MM.1S (cell line): ENCODE measurements around the gene CCDC192.

Experiments
- DNase-seq: peaks from one replicate; pipeline ENCODE4 v3.0.0-alpha.2; 2015
- H2AFZ ChIP-seq: fragments of 300-600 bp; sonication (generic); 2 replicates; pipeline ENCODE4 v1.6.0; 2016; ENCODE audit warnings: antibody characterized with exemption, low read length
- H3F3A ChIP-seq: fragments of 300-600 bp; sonication (generic); 2 replicates; pipeline ENCODE4 v1.6.1; 2016; ENCODE audit warnings: mild to moderate bottlenecking, antibody characterized with exemption, low read length, moderate library complexity, mixed read lengths; ENCODE audit not compliant: insufficient read depth
- H3K27ac ChIP-seq: fragments of 300-600 bp; sonication (generic); 2 replicates; pipeline ENCODE4 v1.5.1; 2016; ENCODE audit warnings: mild to moderate bottlenecking, low read length
- H3K27me3 ChIP-seq: fragments of 300-600 bp; sonication (generic); replicated peaks from 2 replicates; pipeline ENCODE4 v1.6.0; 2016; ENCODE audit warnings: low read length; ENCODE audit not compliant: insufficient read depth
- H3K36me3 ChIP-seq: fragments of 300-600 bp; sonication (generic); replicated peaks from 2 replicates; pipeline ENCODE4 v1.6.1; 2016; ENCODE audit warnings: mild to moderate bottlenecking, low read length, mixed read lengths; ENCODE audit not compliant: insufficient read depth
- H3K4me1 ChIP-seq: fragments of 300-600 bp; sonication (generic); 2 replicates; pipeline ENCODE4 v1.6.1; 2016; ENCODE audit warnings: low read length, mixed read lengths
- H3K4me2 ChIP-seq: fragments of 300-600 bp; sonication (generic); 2 replicates; pipeline ENCODE4 v1.6.0; 2016; ENCODE audit warnings: low read depth, low read length
- H3K4me3 ChIP-seq: fragments of 300-600 bp; sonication (generic); 2 replicates; pipeline ENCODE4 v1.5.1; 2016; ENCODE audit warnings: low read length, mixed read lengths
- H3K79me2 ChIP-seq: fragments of 300-600 bp; sonication (generic); 2 replicates; pipeline ENCODE4 v1.6.1; 2016; ENCODE audit warnings: mixed run types, low read length, mixed read lengths
- H3K9ac ChIP-seq: fragments of 300-600 bp; sonication (generic); 2 replicates; pipeline ENCODE4 v1.6.1; 2016; ENCODE audit warnings: low read length, mixed read lengths
- H3K9me2 ChIP-seq: fragments of 300-600 bp; sonication (generic); replicated peaks from 2 replicates; pipeline ENCODE4 v1.6.1; 2016; ENCODE audit warnings: mild to moderate bottlenecking, low read length, mixed read lengths; ENCODE audit not compliant: insufficient read depth
- H3K9me3 ChIP-seq: fragments of 300-600 bp; sonication (generic); replicated peaks from 2 replicates; pipeline ENCODE4 v1.6.1; 2016; ENCODE audit warnings: mild to moderate bottlenecking, low read length, mixed read lengths; ENCODE audit not compliant: insufficient read depth
- H4K20me1 ChIP-seq: fragments of 300-600 bp; sonication (generic); 2 replicates; pipeline ENCODE4 v1.6.1; 2016; ENCODE audit warnings: mild to moderate bottlenecking, low read length, moderate library complexity, mixed read lengths; ENCODE audit not compliant: insufficient read depth
- CTCF ChIP-seq: fragments of 300-600 bp; sonication (generic); IDR thresholded peaks from 2 replicates; pipeline ENCODE4 v1.5.1; 2016; ENCODE audit warnings: antibody characterized with exemption, low read length, mixed read lengths
- EZH2 ChIP-seq: fragments of 300-600 bp; sonication (generic); optimal IDR thresholded peaks from 2 replicates; pipeline ENCODE3; 2017; ENCODE audit warnings: low read depth, mild to moderate bottlenecking, antibody characterized with exemption, low read length, mixed read lengths
- EZH2phosphoT487 ChIP-seq: fragments of 300-600 bp; sonication (generic); IDR thresholded peaks from 2 replicates; pipeline ENCODE4 v1.6.1; 2018; ENCODE audit warnings: antibody characterized with exemption, low read length

CCDC192 gene

GRCh38 chr5:127947941-127948340 is 244.8 kb downstream of the CCDC192 start:
- TF ChIP-seq EZH2phosphoT487 (no peak), EZH2 (no peak), CTCF (no peak)
- Histone ChIP-seq H2AFZ (no peak overlapping the region), H3K9me3 (no peaks in the 10 kb centered on the region), H3K36me3 (no peaks in the 10 kb centered on the region), H3K9ac (no peak overlapping the region), H3K27ac (no peak overlapping the region), H3F3A (peaks cover 4% of the 10 kb centered on the region; the same call in 1 of the 2 replicates), H3K9me2 (no peaks in the 10 kb centered on the region), H4K20me1 (no peaks in the 10 kb centered on the region), H3K4me3 (no peak overlapping the region), H3K4me1 (peaks cover 8% of the 10 kb centered on the region), H3K79me2 (no peaks in the 10 kb centered on the region), H3K27me3 (no peaks in the 10 kb centered on the region; the same call in 1 of the 2 replicates), H3K4me2 (no peak overlapping the region)
- DNase-seq: no peak

- H3F3A ChIP-seq: no peaks in the 10 kb centered on the region
- H3K9me2 ChIP-seq: no peaks in the 10 kb centered on the region
- no peaks in the 10 kb centered on the region for H3K4me1 ChIP-seq
- no peak overlapping the region for H2AFZ ChIP-seq
- H3K36me3 ChIP-seq: no peaks in the 10 kb centered on the region
- H3K27ac ChIP-seq: no peak overlapping the region
- no peaks in the 10 kb centered on the region for H3K27me3 ChIP-seq
- H3K79me2 ChIP-seq: no peaks in the 10 kb centered on the region
- no peak for TF ChIP-seq EZH2phosphoT487
- TF ChIP-seq CTCF: no peak
- TF ChIP-seq EZH2: no peak
- no peak overlapping the region for H3K4me3 ChIP-seq
- H3K4me2 ChIP-seq: no peak overlapping the region
- H4K20me1 ChIP-seq: no peaks in the 10 kb centered on the region
- no peaks in the 10 kb centered on the region for H3K9me3 ChIP-seq
- DNase-seq: no peak
- no peak overlapping the region for H3K9ac ChIP-seq
These were observed 247.7 kb downstream of the CCDC192 start for GRCh38 chr5:127950707-127951391.

GRCh38 chr5:127951791-127952190 is 248.6 kb downstream of the CCDC192 start:
- H3K4me1 ChIP-seq: no peaks in the 10 kb centered on the region
- H3F3A ChIP-seq: no peaks in the 10 kb centered on the region
- no peaks in the 10 kb centered on the region for H3K27me3 ChIP-seq
- H3K9me3 ChIP-seq: no peaks in the 10 kb centered on the region
- no peaks in the 10 kb centered on the region for H3K36me3 ChIP-seq
- no peak overlapping the region for H3K4me2 ChIP-seq
- TF ChIP-seq EZH2: no peak
- TF ChIP-seq EZH2phosphoT487: no peak
- TF ChIP-seq CTCF: no peak
- no peak overlapping the region for H2AFZ ChIP-seq
- no peaks in the 10 kb centered on the region for H3K9me2 ChIP-seq
- no peak overlapping the region for H3K4me3 ChIP-seq
- H3K9ac ChIP-seq: no peak overlapping the region
- no peaks in the 10 kb centered on the region for H4K20me1 ChIP-seq
- DNase-seq: no peak
- no peak overlapping the region for H3K27ac ChIP-seq
- H3K79me2 ChIP-seq: no peaks in the 10 kb centered on the region
